SH-SY5Y (cell line): ENCODE data around the gene COX4I1.

Source experiments
- GATA2 ChIP-seq: IDR thresholded peaks from 2 replicates; pipeline ENCODE4 v1.6.1; 2011; ENCODE audit warnings: mild to moderate bottlenecking, low read depth, low read length
- GATA3 ChIP-seq: IDR thresholded peaks from 2 replicates; pipeline ENCODE4 v1.6.1; 2011; ENCODE audit warnings: low read depth, mild to moderate bottlenecking, low read length, moderate library complexity

- TF ChIP-seq GATA3 (no peak), GATA2 (no peak)
Observed at GRCh38 chr16:85798901-85799496, 496 bp upstream of the COX4I1 start.
